CD4-positive, alpha-beta T cell treated with Interleukin-2 at 100 ng/mL for 4 hours (primary cell): Measurements from ENCODE around the gene FLNB.
"Not testable (repeated sequence)": the region's sequence is repeated elsewhere in the genome, so short reads cannot be mapped to it uniquely, and the experiment has no call there.

ENCODE experiments used
- DNase-seq: peaks from one replicate; pipeline ENCODE4 v3.0.0-alpha.2; 2020; ENCODE audit warnings: low spot score

Gene FLNB

GRCh38 chr3:58029842-58030584, 21.8 kb downstream of the FLNB start:
- DNase-seq: no peak

- DNase-seq: no peak
Observed at GRCh38 chr3:58032186-58032585, 24.0 kb downstream of the FLNB start.

DNA sequence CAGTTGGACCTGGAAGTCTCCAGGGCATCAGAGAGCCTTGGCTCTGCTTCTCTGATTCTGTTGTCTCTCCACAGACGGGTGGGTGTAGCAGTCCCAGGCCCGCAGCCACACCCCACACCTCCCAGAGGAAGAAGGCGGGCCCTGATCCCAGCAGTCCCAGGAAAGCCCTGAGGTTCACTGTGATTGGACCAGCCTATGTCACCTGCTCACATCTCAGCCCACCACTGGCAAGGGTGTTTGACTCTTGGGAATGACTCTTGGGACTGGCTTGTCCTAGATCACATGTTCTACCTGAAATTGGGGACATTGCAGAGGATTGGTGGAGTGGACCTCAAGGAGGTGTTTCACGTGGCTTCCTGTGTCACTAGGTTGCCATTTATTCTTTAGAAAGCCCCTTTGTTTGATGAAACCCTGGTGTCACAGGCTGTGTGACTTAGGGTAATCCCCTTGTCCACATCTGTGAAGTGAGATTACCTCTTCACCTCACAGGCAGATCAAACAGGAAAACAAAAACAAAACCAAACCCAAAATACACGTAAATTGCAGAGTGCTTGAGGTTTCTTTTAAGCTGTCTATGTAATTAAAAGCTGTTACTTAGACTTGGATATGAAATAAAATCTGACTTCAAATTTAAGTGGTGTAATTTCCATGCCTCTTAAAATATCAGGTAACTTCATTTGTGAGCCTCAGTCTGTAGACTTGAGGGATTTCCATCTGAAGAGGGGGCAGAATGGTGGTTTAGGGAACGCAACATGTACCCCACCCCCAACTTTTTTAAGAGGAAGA, 26.7 kb downstream of the FLNB start:
- DNase-seq: peak; percentile 45

- DNase-seq: no peak
Observed at GRCh38 chr3:58035524-58036255, 27.5 kb downstream of the FLNB start.

GRCh38 chr3:58036293-58037032, 28.2 kb downstream of the FLNB start:
- DNase-seq: no peak

GRCh38 chr3:58037141-58037910, 29.1 kb downstream of the FLNB start:
- DNase-seq: no peak

DNA sequence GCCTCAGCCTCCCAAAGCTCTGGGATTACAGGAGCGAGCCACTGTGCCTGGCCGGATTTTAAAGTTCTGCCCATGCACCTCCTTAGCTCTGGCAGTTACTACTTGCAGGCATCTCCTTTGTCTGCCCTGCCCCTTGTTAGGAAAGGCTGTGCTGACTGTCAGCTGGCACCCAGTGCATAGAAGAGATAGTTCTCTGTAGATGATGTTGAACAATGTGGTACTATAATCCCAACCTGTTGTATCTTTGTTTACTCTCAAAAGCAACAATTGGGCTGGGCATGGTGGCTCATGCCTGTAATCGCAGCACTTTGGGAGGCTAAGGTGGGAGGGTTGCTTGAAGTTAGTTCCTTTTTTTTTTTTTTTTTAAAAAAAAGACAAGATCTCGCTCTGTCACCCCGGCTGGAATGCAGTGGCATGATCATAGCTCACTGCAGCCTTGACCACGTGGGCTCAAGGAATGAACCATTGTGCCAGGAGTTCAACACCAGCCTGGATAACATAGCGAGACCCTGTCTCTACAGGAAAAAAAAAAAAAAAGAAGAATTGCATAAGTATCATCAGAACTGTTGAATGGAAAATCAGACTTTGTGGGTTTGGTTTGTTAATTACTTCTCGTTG, 30.6 kb downstream of the FLNB start:
- DNase-seq: no peak

- DNase-seq: no peak
Observed at GRCh38 chr3:58039601-58040000, 31.4 kb downstream of the FLNB start.

DNA sequence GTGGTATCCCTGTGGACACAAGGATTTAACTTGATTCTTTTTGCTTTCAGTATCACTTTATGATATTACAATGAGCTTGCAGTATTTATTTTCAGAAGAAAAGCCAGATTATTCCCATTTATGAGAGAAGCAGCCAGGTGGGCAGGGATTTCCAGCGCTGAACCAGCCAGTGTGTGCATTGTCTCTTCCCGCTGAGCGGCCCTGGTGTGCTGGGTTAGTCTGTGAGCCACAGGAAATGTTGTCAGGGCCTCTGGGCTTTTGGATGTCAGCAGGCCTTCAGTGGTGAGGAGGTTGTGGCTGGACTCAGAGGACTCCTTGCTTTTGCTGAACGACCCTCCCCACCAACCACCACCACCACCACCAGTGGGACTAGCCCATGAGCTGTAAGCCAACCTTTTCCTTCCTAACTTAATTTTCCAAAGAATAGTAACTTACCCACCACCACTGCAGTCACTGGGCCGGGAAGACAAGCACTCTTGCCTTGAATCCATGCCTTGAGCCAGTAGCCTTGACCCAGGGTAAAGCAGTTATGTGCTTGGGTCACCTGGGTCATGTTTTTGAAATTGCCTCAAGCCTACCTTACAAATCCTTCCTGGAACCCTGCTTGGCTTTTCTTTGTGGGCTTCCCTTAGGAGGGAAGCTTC, 33.1 kb downstream of the FLNB start:
- no peak for DNase-seq

GRCh38 chr3:58041826-58042324, 33.7 kb downstream of the FLNB start:
- no peak for DNase-seq

DNA sequence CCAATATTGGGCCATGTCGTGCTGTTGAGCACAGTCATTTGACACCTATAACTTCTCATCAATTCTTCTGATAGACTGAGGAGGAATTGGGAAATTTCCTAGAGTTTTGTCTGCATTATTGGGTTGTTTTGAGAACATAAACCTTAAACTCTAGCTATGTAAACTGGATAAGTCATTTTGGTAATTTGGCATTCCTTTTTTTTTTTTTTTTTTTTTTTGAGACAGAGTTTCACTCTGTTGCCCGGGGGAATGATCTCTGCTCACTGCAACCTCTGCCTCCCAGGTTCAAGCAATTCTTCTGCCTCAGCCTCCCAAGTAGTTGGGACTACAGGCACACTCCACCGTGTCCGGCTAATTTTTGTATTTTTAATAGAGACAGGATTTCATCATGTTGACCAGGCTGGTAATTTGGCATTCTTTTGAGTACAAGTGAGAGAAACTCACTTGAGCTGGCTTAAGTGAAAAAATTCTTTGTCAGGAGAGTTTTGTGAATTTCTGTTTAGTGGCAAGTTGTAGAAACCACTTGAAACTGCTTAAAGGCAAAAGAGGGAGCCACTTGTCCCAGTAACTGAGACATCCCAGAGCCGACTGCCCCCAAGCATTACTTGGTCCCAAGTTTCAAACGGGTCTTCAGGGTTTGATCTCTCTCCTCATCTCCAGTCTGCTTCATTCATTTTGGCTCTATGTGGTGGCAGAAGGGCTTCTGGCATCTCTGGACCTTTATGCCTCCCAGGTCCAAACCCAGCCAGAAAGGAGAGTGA, 34.9 kb downstream of the FLNB start:
- no peak for DNase-seq

GRCh38 chr3:58043933-58044332, 35.7 kb downstream of the FLNB start:
- DNase-seq: no peak

GRCh38 chr3:58044691-58045483, 36.7 kb downstream of the FLNB start:
- DNase-seq: no peak

- DNase-seq: no peak
Observed at GRCh38 chr3:58047826-58048225, 39.6 kb downstream of the FLNB start.

- DNase-seq: no peak
Observed at GRCh38 chr3:58048301-58048700, 40.1 kb downstream of the FLNB start.

- no peak for DNase-seq
Observed at GRCh38 chr3:58049143-58049785, 41.0 kb downstream of the FLNB start.

DNA sequence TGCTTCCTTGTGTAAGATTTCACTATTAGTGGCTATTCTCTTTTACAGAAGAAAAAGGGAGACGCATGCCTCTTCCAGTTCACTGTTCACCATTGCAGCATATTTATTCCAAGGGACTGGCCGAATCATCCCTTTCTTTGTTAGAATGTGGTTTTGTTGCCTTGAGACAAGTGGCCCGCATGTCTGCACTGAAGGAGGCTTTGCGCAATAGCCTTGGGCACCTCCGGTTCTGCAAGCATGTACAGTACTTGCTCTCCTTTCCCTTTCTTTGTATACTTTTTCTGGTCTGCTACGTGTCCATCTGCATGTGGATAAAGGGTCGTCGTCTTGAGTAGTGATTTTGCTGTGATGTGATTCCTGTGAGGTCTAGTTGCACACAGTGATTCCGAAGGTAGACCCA, 43.0 kb downstream of the FLNB start:
- DNase-seq: no peak

DNA sequence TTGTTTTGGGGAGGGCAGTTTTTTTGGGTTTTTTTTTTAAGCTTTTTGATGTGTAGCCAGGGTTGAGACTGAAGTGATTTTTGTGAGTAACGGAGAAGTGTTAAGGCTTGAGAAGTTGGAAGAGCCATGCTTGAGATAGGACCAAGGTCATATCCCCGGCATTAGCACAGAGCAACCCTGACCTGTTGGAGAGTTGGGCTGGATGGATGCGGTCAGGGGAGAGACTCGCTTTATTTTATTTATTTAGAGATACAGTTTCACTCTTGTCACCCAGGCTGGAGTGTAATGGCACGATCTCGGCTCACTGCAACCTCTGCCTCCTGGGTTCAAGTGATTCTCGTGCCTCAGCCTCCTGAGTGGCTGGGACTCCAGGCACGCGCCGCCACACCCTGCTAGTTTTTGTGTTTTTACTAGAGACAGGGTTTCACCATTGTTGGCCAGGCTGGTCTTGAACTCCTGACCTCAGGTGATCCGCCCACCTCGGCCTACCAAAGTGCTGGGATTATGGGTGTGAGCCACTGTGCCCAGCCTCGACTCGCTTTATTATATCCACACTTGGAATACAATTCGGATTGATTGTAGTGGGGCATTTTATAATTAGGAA, 43.5 kb downstream of the FLNB start:
- DNase-seq: not testable (repeated sequence)
